NT2/D1 (cell line): ENCODE measurements around the gene CEP162.

ENCODE experiments used
- SUZ12 ChIP-seq: IDR thresholded peaks from 2 replicates; pipeline ENCODE4 v1.6.1; 2011; ENCODE audit not compliant: insufficient read length, insufficient read depth; ENCODE audit errors: extremely low read depth
- YY1 ChIP-seq: IDR thresholded peaks from 2 replicates; pipeline ENCODE4 v1.6.1; 2011; ENCODE audit not compliant: insufficient read length, insufficient read depth

GRCh38 chr6:84074988-84075781, 152.3 kb downstream of the CEP162 start:
- TF ChIP-seq SUZ12: no peak
- TF ChIP-seq YY1: no peak
